ENCODE data around the gene RGSL1.

The RGSL1 gene

GRCh38 chr1:182476625-182477024 is 26.7 kb downstream of the RGSL1 start:
- Histone ChIP-seq H3K4me2 (ENCODE audit: low read depth, low read length, poor library complexity, severe bottlenecking) (no peak overlapping the region), H3K9me2 (replicated peaks; ENCODE audit: insufficient read depth, low read length) (no peaks in the 10 kb centered on the region)

GRCh38 chr1:182478238-182478637 is 28.3 kb downstream of the RGSL1 start:
- no peak overlapping the region for H3K4me3 ChIP-seq (ENCODE audit: insufficient read depth, low read length, poor library complexity, severe bottlenecking)
- H3K27ac ChIP-seq (ENCODE audit: low read depth, low read length): no peak overlapping the region
- TF ChIP-seq EZH2phosphoT487 (conservative IDR thresholded peaks at IDR 0.05; ENCODE audit: low read length) (no peak), CTCF (IDR thresholded peaks at IDR 0.05; ENCODE audit: insufficient read depth, low read length, poor library complexity, severe bottlenecking) (no peak)
- H3K36me3 ChIP-seq (ENCODE audit: low read length): peaks cover 12% of the 10 kb centered on the region; the same call in 1 of the 2 replicates
- no peak overlapping the region for H3K4me2 ChIP-seq (ENCODE audit: low read depth, low read length, poor library complexity, severe bottlenecking)
- H3K79me2 ChIP-seq (ENCODE audit: insufficient read depth, low read length): no peaks in the 10 kb centered on the region
- no peaks in the 10 kb centered on the region for H3F3A ChIP-seq (ENCODE audit: insufficient read depth)
- H3K27me3 ChIP-seq (ENCODE audit: low read length): no peaks in the 10 kb centered on the region
- H3K9ac ChIP-seq (ENCODE audit: low read length): no peak overlapping the region
- H2AFZ ChIP-seq (ENCODE audit: low read depth, low read length, severe bottlenecking): no peak overlapping the region
- 0 out of 2 replicates have a peak, but pooled peaks cover 6% of the 10 kb centered on the region for H3K9me3 ChIP-seq (ENCODE audit: insufficient read depth, low read length)
- H4K20me1 ChIP-seq (ENCODE audit: low read depth, low read length): no peaks in the 10 kb centered on the region
- no peaks in the 10 kb centered on the region for H3K9me2 ChIP-seq (replicated peaks; ENCODE audit: insufficient read depth, low read length)

More at GRCh38 chr1:182476625-182477024, 26.7 kb downstream of the RGSL1 start:
- Histone ChIP-seq H3K79me2 (ENCODE audit: insufficient read depth, low read length) (no peaks in the 10 kb centered on the region), H3K27ac (ENCODE audit: low read depth, low read length) (no peak overlapping the region), H3F3A (ENCODE audit: insufficient read depth) (no peaks in the 10 kb centered on the region), H3K9ac (ENCODE audit: low read length) (no peak overlapping the region), H2AFZ (ENCODE audit: low read depth, low read length, severe bottlenecking) (no peak overlapping the region), H3K9me3 (ENCODE audit: insufficient read depth, low read length) (no peaks in the 10 kb centered on the region), H3K27me3 (ENCODE audit: low read length) (no peaks in the 10 kb centered on the region), H4K20me1 (ENCODE audit: low read depth, low read length) (no peaks in the 10 kb centered on the region), H3K36me3 (ENCODE audit: low read length) (peaks cover 7% of the 10 kb centered on the region; the same call in 1 of the 2 replicates), H3K4me3 (ENCODE audit: insufficient read depth, low read length, poor library complexity, severe bottlenecking) (no peak overlapping the region)
- TF ChIP-seq CTCF (IDR thresholded peaks at IDR 0.05; ENCODE audit: insufficient read depth, low read length, poor library complexity, severe bottlenecking) (no peak), EZH2phosphoT487 (conservative IDR thresholded peaks at IDR 0.05; ENCODE audit: low read length) (no peak)

- Histone ChIP-seq H3K27me3 (ENCODE audit: low read length) (no peaks in the 10 kb centered on the region), H3K27ac (ENCODE audit: low read depth, low read length) (no peak overlapping the region), H3K4me2 (ENCODE audit: low read depth, low read length, poor library complexity, severe bottlenecking) (peak overlapping the region; percentile 3), H3K36me3 (ENCODE audit: low read length) (peaks cover 6% of the 10 kb centered on the region; the same call in 1 of the 2 replicates), H4K20me1 (ENCODE audit: low read depth, low read length) (no peaks in the 10 kb centered on the region), H3K4me3 (ENCODE audit: insufficient read depth, low read length, poor library complexity, severe bottlenecking) (no peak overlapping the region), H2AFZ (ENCODE audit: low read depth, low read length, severe bottlenecking) (no peak overlapping the region), H3K9ac (ENCODE audit: low read length) (no peak overlapping the region), H3K9me3 (ENCODE audit: insufficient read depth, low read length) (0 out of 2 replicates have a peak, but pooled peaks cover 6% of the 10 kb centered on the region), H3K9me2 (replicated peaks; ENCODE audit: insufficient read depth, low read length) (no peaks in the 10 kb centered on the region), H3K79me2 (ENCODE audit: insufficient read depth, low read length) (no peaks in the 10 kb centered on the region), H3F3A (ENCODE audit: insufficient read depth) (no peaks in the 10 kb centered on the region)
- TF ChIP-seq EZH2phosphoT487 (conservative IDR thresholded peaks at IDR 0.05; ENCODE audit: low read length) (no peak), CTCF (IDR thresholded peaks at IDR 0.05; ENCODE audit: insufficient read depth, low read length, poor library complexity, severe bottlenecking) (no peak)
These were observed 34.1 kb downstream of the RGSL1 start for GRCh38 chr1:182484067-182484466.
